H1 (cell line): ENCODE measurements around the gene CERT1. TPM values are rescaled to one million over a fixed set of nuclear protein-coding genes. Genes with fewer than 3 reads are reported as not detected.

Source experiments
- CTCF ChIA-PET: fragments of 300-600 bp; sonication (Branson Sonifier 250); formaldehyde crosslinking; loops from one replicate; lab custom pipeline; 2021; ENCODE audit not compliant: partially characterized antibody; lab: Charles Lee
- POLR2A ChIA-PET: fragments of 300-600 bp; sonication (Branson Sonifier 250); formaldehyde crosslinking; loops from one replicate; lab custom pipeline; 2021; ENCODE audit warnings: inconsistent platforms; ENCODE audit not compliant: partially characterized antibody; lab: Charles Lee
- DNase-seq, 2 experiments: peaks; one replicate each; pipeline versions ENCODE4 v3.0.0 to v3.0.0-alpha.2; 2010 to 2022; ENCODE audit warnings: low spot score in 2 of 2, low read depth in 1 of 2, mixed read lengths in 1 of 2
- FAIRE-seq: peaks from 2 replicates; lab custom pipeline; 2011; peaks lifted over from hg19 to GRCh38; lab: Jason Lieb, UNC
- H2AFZ ChIP-seq: 2 replicates; pipeline ENCODE4 v1.8.1; 2012; ENCODE audit warnings: low read length, inconsistent platforms
- H2AK5ac ChIP-seq: 2 replicates; pipeline ENCODE4 v1.6.1; 2013; ENCODE audit warnings: low read depth, low read length
- H2BK120ac ChIP-seq: replicated peaks from 2 replicates; pipeline ENCODE3; 2013; ENCODE audit warnings: low read depth, low read length, inconsistent platforms
- H2BK12ac ChIP-seq: 2 replicates; pipeline ENCODE4 v1.6.1; 2013; ENCODE audit warnings: low read depth, low read length
- H2BK15ac ChIP-seq: 2 replicates; pipeline ENCODE4 v1.6.1; 2013; ENCODE audit warnings: low read length
- H2BK20ac ChIP-seq: 2 replicates; pipeline ENCODE4 v1.6.1; 2013; ENCODE audit warnings: low read length
- H2BK5ac ChIP-seq: 2 replicates; pipeline ENCODE4 v1.6.1; 2013; ENCODE audit warnings: low read depth, low read length
- H3K14ac ChIP-seq: 2 replicates; pipeline ENCODE4 v1.6.1; 2013; ENCODE audit warnings: inconsistent platforms; ENCODE audit not compliant: insufficient read length
- H3K18ac ChIP-seq: 2 replicates; pipeline ENCODE4 v1.6.1; 2013; ENCODE audit warnings: low read length; ENCODE audit errors: extremely low read depth
- H3K23ac ChIP-seq: 2 replicates; pipeline ENCODE4 v1.6.1; 2013; ENCODE audit warnings: inconsistent platforms; ENCODE audit not compliant: insufficient read length
- H3K23me2 ChIP-seq: 2 replicates; pipeline ENCODE4 v1.6.1; 2013; ENCODE audit warnings: low read depth, low read length
- H3K27ac ChIP-seq: 2 replicates; pipeline ENCODE4 v1.6.1; 2011; ENCODE audit warnings: low read depth, low read length, inconsistent platforms
- H3K27me3 ChIP-seq, 4 experiments: replicated peaks in 1 of 4; 1 replicate in 1 of 4; 2 replicates in 3 of 4; pipeline versions ENCODE4 v1.6.1 to v1.8.1; 2011 to 2013; ENCODE audit warnings: low read length in 3 of 4, mild to moderate bottlenecking in 3 of 4, inconsistent platforms in 2 of 4, mixed read lengths in 2 of 4, moderate library complexity in 1 of 4; ENCODE audit not compliant: control insufficient read depth in 3 of 4, insufficient read depth in 3 of 4; ENCODE audit errors: extremely low read depth in 1 of 4
- H3K36me3 ChIP-seq, 4 experiments: 2 replicates each; pipeline versions ENCODE4 v1.6.1 to v1.8.1; 2011 to 2013; ENCODE audit warnings: mild to moderate bottlenecking in 4 of 4, low read length in 3 of 4, moderate library complexity in 2 of 4, control low read depth in 1 of 4, inconsistent platforms in 1 of 4; ENCODE audit not compliant: insufficient read depth in 4 of 4, control insufficient read depth in 2 of 4
- H3K4ac ChIP-seq: replicated peaks from 2 replicates; pipeline ENCODE3; 2013; ENCODE audit warnings: low read length, low read depth, mixed read lengths, inconsistent platforms; ENCODE audit not compliant: insufficient read length
- H3K4me1 ChIP-seq, 4 experiments: replicated peaks in 1 of 4; 1 replicate in 1 of 4; 2 replicates in 3 of 4; pipeline versions ENCODE4 v1.6.1 to v1.8.1; 2011 to 2013; ENCODE audit warnings: low read length in 3 of 4, inconsistent platforms in 2 of 4, mixed read lengths in 1 of 4; ENCODE audit not compliant: insufficient read depth in 4 of 4, control insufficient read depth in 3 of 4
- H3K4me2 ChIP-seq, 2 experiments: 2 replicates each; pipeline versions ENCODE4 v1.6.1 to v1.8.1; 2011 to 2013; ENCODE audit warnings: low read depth in 2 of 2, low read length in 2 of 2, control low read depth in 1 of 2, inconsistent platforms in 1 of 2, mild to moderate bottlenecking in 1 of 2; ENCODE audit not compliant: insufficient read depth in 1 of 2
- H3K4me3 ChIP-seq, 4 experiments: fragments of 200-600, 300-600 bp in 1 of 4; sonication (generic), shearing (Covaris generic), sonication (Bioruptor Twin) in 1 of 4; 2 replicates each; pipeline versions ENCODE4 v1.5.1 to v1.8.1; 2011 to 2016; ENCODE audit warnings: low read length in 4 of 4, low read depth in 3 of 4, control low read depth in 2 of 4, inconsistent platforms in 2 of 4, mild to moderate bottlenecking in 2 of 4, mixed read lengths in 1 of 4, moderate library complexity in 1 of 4; ENCODE audit not compliant: insufficient read depth in 2 of 4; ENCODE audit errors: extremely low read depth in 1 of 4
- H3K56ac ChIP-seq: replicated peaks from 2 replicates; pipeline ENCODE3; 2013; ENCODE audit warnings: low read depth, mild to moderate bottlenecking, mixed read lengths, low read length, inconsistent platforms; ENCODE audit not compliant: insufficient read length
- H3K79me1 ChIP-seq: 2 replicates; pipeline ENCODE4 v1.6.1; 2013; ENCODE audit warnings: low read depth, low read length, control low read depth
- H3K79me2 ChIP-seq, 2 experiments: 2 replicates each; pipeline versions ENCODE4 v1.6.1 to v1.8.1; 2012 to 2013; ENCODE audit warnings: low read length in 2 of 2, mild to moderate bottlenecking in 2 of 2, inconsistent platforms in 1 of 2; ENCODE audit not compliant: insufficient read depth in 2 of 2, control insufficient read depth in 1 of 2
- H3K9ac ChIP-seq, 4 experiments: replicated peaks in 1 of 4; 1 replicate in 1 of 4; 2 replicates in 3 of 4; pipeline versions ENCODE4 v1.6.1 to v1.8.1; 2011 to 2013; ENCODE audit warnings: low read depth in 3 of 4, low read length in 3 of 4, control low read depth in 2 of 4, mild to moderate bottlenecking in 2 of 4, moderate library complexity in 2 of 4, inconsistent platforms in 1 of 4; ENCODE audit errors: extremely low read depth in 1 of 4
- H3K9me3 ChIP-seq, 2 experiments: 2 replicates each; pipeline versions ENCODE4 v1.6.1 to v1.8.1; 2012 to 2013; ENCODE audit warnings: mild to moderate bottlenecking in 2 of 2, moderate library complexity in 2 of 2, control low read depth in 1 of 2, inconsistent platforms in 1 of 2, low read depth in 1 of 2, low read length in 1 of 2, mixed read lengths in 1 of 2; ENCODE audit not compliant: insufficient read depth in 2 of 2
- H4K20me1 ChIP-seq, 2 experiments: replicated peaks in 1 of 2; 2 replicates each; pipeline versions ENCODE3 to v1.8.1; 2011 to 2013; ENCODE audit warnings: inconsistent platforms in 2 of 2, low read length in 2 of 2, mild to moderate bottlenecking in 1 of 2; ENCODE audit not compliant: insufficient read depth in 2 of 2, control insufficient read depth in 1 of 2
- H4K5ac ChIP-seq: 2 replicates; pipeline ENCODE4 v1.6.1; 2013; ENCODE audit warnings: low read length, low read depth, mixed read lengths, inconsistent platforms; ENCODE audit not compliant: insufficient read length
- H4K8ac ChIP-seq: 2 replicates; pipeline ENCODE4 v1.8.0; 2013; ENCODE audit warnings: mild to moderate bottlenecking, moderate library complexity, low read length, inconsistent platforms; ENCODE audit not compliant: insufficient read depth; ENCODE audit errors: extremely low read depth
- H4K91ac ChIP-seq: replicated peaks from 2 replicates; pipeline ENCODE3; 2013; ENCODE audit warnings: low read length, mixed read lengths, inconsistent platforms; ENCODE audit not compliant: insufficient read length
- CBX5 ChIP-seq: fragments of 300-800, 300-1000 bp; sonication (generic); IDR thresholded peaks from 2 replicates; pipeline ENCODE4 v1.7.1; 2016; ENCODE audit warnings: antibody characterized with exemption, low read length, low read depth
- whole genome bisulfite sequencing, 2 experiments: shearing (Covaris generic) in 1 of 2; methylation state at CpG; one replicate each; pipeline versions ENCODE4 v1.1.6 to v1.1.7; 2013 to 2015; ENCODE audit warnings: low lambda C conversion rate in 2 of 2, mixed read lengths in 2 of 2, inconsistent platforms in 1 of 2, low coverage in 1 of 2, missing lambda C conversion rate in 1 of 2; ENCODE audit not compliant: insufficient replicate concordance in 2 of 2, insufficient coverage in 1 of 2, insufficient read length in 1 of 2; ENCODE audit errors: extremely low coverage in 1 of 2, missing lambda C conversion rate in 1 of 2; 5-methylcytosine and 5-hydroxymethylcytosine counted together
- polyA plus RNA-seq, 7 experiments: library from polyadenylated mRNA; depleted of rRNA in 3 of 7; stranded (reverse) in 5 of 7; unstranded in 2 of 7; fragments of >200 nt in 5 of 7; fragments of 200-250 nt in 2 of 7; gene quantifications; 1 replicate in 5 of 7; 2 replicates in 1 of 7; 4 replicates in 1 of 7; pipeline versions ENCODE4 v1.2.1 to v1.2.3, GENCODE V29; 2011 to 2013; ENCODE audit warnings: missing spikeins in 2 of 7, mixed read lengths in 2 of 7
- total RNA-seq: library from RNA; stranded (reverse); fragmentation: NEBNext Ultra II Directional; extraction: Animal tissue kit (Norgen Biotek cat#: 25700); gene quantifications from 2 replicates; pipeline ENCODE4 v1.2.1, GENCODE V29; 2021
- TF ChIP-seq, protein P1 (sequence below): IDR thresholded peaks from 2 replicates; pipeline ENCODE4 v1.6.1; 2012; ENCODE audit warnings: low read length, inconsistent platforms

The CERT1 gene
- total and polyA plus RNA-seq, 2 of the 8 experiments (the other 6 are each of a cell fraction or from before 2014, with no cell fraction given) = 7.8 to 55.3 TPM

DNA sequence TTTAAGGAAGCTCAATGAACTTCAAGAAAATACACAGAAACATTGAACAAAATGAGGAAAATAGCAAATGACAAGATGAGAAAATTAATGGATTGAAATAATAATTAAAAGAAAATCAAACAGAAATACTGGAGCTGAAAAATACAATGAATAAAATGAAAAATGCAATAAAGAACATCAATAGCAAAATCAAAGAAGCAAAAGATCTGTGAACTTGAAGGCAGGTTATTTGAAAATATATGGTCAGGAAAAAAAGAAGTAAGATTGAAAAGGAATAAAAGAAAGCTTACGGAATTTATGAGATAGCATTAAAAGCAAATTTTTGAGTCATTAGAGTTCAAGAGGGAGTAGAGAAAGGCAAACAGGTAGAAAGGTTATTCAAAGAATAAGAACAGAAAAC, 42.4 kb downstream of the CERT1 start:
- FAIRE-seq = no peak
- H3K14ac ChIP-seq = no peak overlapping the region
- TF ChIP-seq CBX5 = no peak
- TF ChIP-seq, protein P1, sequence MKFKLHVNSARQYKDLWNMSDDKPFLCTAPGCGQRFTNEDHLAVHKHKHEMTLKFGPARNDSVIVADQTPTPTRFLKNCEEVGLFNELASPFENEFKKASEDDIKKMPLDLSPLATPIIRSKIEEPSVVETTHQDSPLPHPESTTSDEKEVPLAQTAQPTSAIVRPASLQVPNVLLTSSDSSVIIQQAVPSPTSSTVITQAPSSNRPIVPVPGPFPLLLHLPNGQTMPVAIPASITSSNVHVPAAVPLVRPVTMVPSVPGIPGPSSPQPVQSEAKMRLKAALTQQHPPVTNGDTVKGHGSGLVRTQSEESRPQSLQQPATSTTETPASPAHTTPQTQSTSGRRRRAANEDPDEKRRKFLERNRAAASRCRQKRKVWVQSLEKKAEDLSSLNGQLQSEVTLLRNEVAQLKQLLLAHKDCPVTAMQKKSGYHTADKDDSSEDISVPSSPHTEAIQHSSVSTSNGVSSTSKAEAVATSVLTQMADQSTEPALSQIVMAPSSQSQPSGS = no peak
- no peak overlapping the region for H4K8ac ChIP-seq
- H3K56ac ChIP-seq = no peak overlapping the region
- peaks cover 4 to 65% of the 10 kb centered on the region in 2 experiments for H3K79me2 ChIP-seq
- no peak overlapping the region for H2AFZ ChIP-seq
- H3K27ac ChIP-seq = no peak overlapping the region
- H4K91ac ChIP-seq = no peak overlapping the region
- H3K27me3 ChIP-seq = no peaks in the 10 kb centered on the region
- H2BK20ac ChIP-seq = no peak overlapping the region
- H2BK12ac ChIP-seq = no peak overlapping the region
- H3K23ac ChIP-seq = no peak overlapping the region
- H3K23me2 ChIP-seq = no peaks in the 10 kb centered on the region; the same call in 1 of the 2 replicates
- H2BK5ac ChIP-seq = no peak overlapping the region
- H3K4ac ChIP-seq = no peak overlapping the region
- H4K20me1 ChIP-seq = no peaks in the 10 kb centered on the region
- H3K36me3 ChIP-seq = no peaks in the 10 kb centered on the region
- no peak for DNase-seq
- H3K9me3 ChIP-seq = no peaks in the 10 kb centered on the region
- no peak overlapping the region for H3K4me3 ChIP-seq
- H2BK120ac ChIP-seq = no peak overlapping the region
- ChIA-PET CTCF (interaction anchor here (0.6 kb wide), 1 partner anchor 695 kb away, joined by 3 read pairs; no protein-coding TSS in a partner anchor), POLR2A (no interaction called here)
- H3K4me1 ChIP-seq = peaks cover 0 to 6% (median 2%) of the 10 kb centered on the region in 4 experiments; a peak in 2 of 7 replicates
- H2AK5ac ChIP-seq = no peak overlapping the region
- H2BK15ac ChIP-seq = no peak overlapping the region
- no peak overlapping the region for H3K4me2 ChIP-seq
- peaks cover 4% of the 10 kb centered on the region; the same call in 1 of the 2 replicates for H3K79me1 ChIP-seq
- H3K18ac ChIP-seq = no peak overlapping the region
- no peak overlapping the region for H4K5ac ChIP-seq
- 95% methylated on average over 1 of the region's 1 CpG; no CpG with 5 or more reads in 1 of the 2 experiments for WGBS, 2 experiments
- no peak overlapping the region for H3K9ac ChIP-seq
